ENCODE measurements around the gene PRDM13. TPM values are rescaled to one million over a fixed set of nuclear protein-coding genes. Genes with fewer than 3 reads are reported as not detected.

PRDM13 gene
- total RNA-seq, 1 donor from 2014 or later = not detected

DNA sequence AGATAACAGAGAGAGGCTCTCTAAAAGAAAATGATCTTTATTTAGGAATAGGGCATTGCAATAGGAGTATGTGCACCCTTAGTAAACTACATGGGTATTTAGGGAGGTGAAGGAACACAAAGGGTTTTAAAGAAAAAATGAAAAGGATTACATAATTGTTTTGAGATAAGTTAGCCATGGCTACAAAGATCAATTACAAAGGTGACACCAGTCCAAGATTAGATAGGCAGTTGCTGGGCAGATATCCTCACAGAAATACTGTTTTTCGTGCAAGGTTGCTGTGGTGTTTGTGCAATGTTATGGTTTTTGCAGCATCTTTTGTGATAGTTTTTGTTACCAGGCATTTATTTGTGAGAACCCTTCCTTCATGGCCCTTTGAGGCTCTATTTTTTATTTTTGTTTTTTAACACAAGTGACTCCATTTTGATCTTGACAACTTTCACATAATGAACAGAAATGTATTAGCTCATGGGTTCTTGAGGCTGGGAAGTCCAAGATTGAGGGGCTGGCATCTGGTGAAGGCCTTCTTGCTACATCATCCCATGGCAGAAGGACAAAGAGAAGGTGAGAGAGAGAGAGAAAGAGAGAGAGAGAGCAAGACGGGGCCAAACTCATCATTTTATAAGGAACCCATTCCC is 32.5 kb upstream of the PRDM13 start:
- Mint-ChIP-seq H3K4me3 (no peak overlapping the region), H3K36me3 (no peaks in the 10 kb centered on the region), H3K27ac (no peak overlapping the region), H3K9me3 (no peaks in the 10 kb centered on the region), H3K27me3 (peaks cover 38% of the 10 kb centered on the region), H3K4me1 (ENCODE audit: unreplicated experiment) (no peaks in the 10 kb centered on the region)
- DNase-seq (ENCODE audit: extremely low spot score, unreplicated experiment) = no peak
- no peak for TF ChIP-seq CTCF (conservative IDR thresholded peaks at IDR 0.05)

- no peaks in the 10 kb centered on the region for H3K9me3 Mint-ChIP-seq
- H3K27ac Mint-ChIP-seq = no peak overlapping the region
- no peak overlapping the region for H3K4me3 Mint-ChIP-seq
- no peak for TF ChIP-seq CTCF (conservative IDR thresholded peaks at IDR 0.05)
- H3K36me3 Mint-ChIP-seq = no peaks in the 10 kb centered on the region
- no peak for DNase-seq (ENCODE audit: extremely low spot score, unreplicated experiment)
- H3K4me1 Mint-ChIP-seq (ENCODE audit: unreplicated experiment) = no peaks in the 10 kb centered on the region
- peaks cover 49% of the 10 kb centered on the region for H3K27me3 Mint-ChIP-seq
These were observed 30.9 kb upstream of the PRDM13 start for GRCh38 chr6:99575544-99576227.

GRCh38 chr6:99579781-99580180 is 26.9 kb upstream of the PRDM13 start:
- Mint-ChIP-seq H3K9me3 (no peaks in the 10 kb centered on the region), H3K4me1 (ENCODE audit: unreplicated experiment) (no peaks in the 10 kb centered on the region), H3K27me3 (peaks cover 68% of the 10 kb centered on the region), H3K36me3 (no peaks in the 10 kb centered on the region), H3K27ac (peak overlapping the region; percentile 27), H3K4me3 (no peak overlapping the region)
- TF ChIP-seq CTCF (conservative IDR thresholded peaks at IDR 0.05) = no peak
- DNase-seq (ENCODE audit: extremely low spot score, unreplicated experiment) = no peak

DNA sequence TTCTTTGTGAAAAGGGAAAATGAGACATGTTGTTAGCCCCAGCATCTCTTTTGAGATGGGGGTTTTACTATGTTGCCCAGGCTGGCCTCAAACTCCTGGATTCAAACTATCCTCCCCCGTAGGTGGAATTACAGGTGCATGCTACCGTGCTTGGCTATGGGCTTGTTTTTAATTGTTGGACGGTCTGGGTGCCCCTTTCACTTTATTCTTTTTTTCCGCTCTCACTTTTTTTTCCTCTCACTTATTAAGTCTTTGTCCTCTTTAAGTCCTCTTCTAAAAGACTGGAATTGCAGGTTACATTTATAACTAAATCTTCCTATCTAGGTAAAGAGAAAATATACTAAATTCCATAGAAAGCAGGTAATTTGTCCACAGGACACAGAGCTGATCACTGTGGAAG is 18.8 kb upstream of the PRDM13 start:
- no peak for DNase-seq (ENCODE audit: extremely low spot score, unreplicated experiment)
- Mint-ChIP-seq H3K27me3 (peaks cover 89% of the 10 kb centered on the region), H3K27ac (no peak overlapping the region), H3K4me1 (ENCODE audit: unreplicated experiment) (peaks cover 3% of the 10 kb centered on the region), H3K4me3 (no peak overlapping the region), H3K9me3 (no peaks in the 10 kb centered on the region), H3K36me3 (no peaks in the 10 kb centered on the region)
- TF ChIP-seq CTCF (conservative IDR thresholded peaks at IDR 0.05) = no peak

DNA sequence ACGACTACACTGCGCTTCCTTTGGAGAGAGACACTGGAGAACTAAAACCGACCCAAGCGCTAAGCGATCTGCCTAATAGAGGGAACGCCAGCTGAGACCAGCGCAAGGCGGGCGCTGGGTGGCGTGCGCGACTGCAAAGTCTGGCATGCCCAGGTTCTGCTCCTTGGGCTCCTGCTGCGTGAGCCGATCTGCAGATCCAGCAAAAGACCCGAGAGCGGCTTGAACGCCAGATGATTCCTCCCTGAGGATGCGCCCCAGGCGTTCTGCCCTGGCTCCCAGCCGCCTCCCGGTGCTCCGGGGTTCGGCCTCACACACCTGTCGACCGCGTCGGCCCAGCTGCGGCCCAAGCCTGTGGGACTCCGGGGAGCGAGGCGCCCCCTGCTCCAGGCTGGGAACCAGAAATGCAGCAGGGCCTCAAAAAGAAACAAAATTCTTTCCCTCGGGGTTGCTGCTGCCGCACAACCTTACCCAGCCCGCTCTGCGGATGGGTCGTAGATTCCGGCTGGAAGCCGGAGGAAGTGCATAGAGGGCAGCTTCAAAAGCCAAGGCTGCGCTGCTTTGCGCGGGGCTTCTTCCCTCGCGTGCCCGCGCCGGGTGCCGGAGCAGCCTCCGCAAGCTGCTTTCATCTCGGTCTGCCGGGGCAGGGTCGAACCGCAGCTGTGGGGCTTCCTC is 17.9 kb upstream of the PRDM13 start:
- Mint-ChIP-seq H3K27ac (no peak overlapping the region), H3K27me3 (peaks cover 88% of the 10 kb centered on the region), H3K4me1 (ENCODE audit: unreplicated experiment) (peaks cover 3% of the 10 kb centered on the region), H3K9me3 (no peaks in the 10 kb centered on the region), H3K36me3 (no peaks in the 10 kb centered on the region), H3K4me3 (peak overlapping the region; percentile 90)
- peak; percentile 64 for TF ChIP-seq CTCF (conservative IDR thresholded peaks at IDR 0.05)
- DNase-seq (ENCODE audit: extremely low spot score, unreplicated experiment) = no peak

Measured in type B pancreatic cell (in vitro differentiated cells).